Measurements from ENCODE around the gene CRHR1.

- TF ChIP-seq CHD2 (IDR thresholded peaks at IDR 0.05; ENCODE audit: low read length, partially characterized antibody), result no peak
- no peak for TF ChIP-seq CTCF (IDR thresholded peaks at IDR 0.05)
- no peak for TF ChIP-seq RAD21 (IDR thresholded peaks at IDR 0.05; ENCODE audit: low read length)
- no peak for TF ChIP-seq NRF1 (IDR thresholded peaks at IDR 0.05; ENCODE audit: low read depth, low read length)
- no peak for TF ChIP-seq RFX5 (IDR thresholded peaks at IDR 0.05; ENCODE audit: low read length)
- TF ChIP-seq EZH2phosphoT487 (IDR thresholded peaks at IDR 0.05; ENCODE audit: borderline replicate concordance, low read depth), result no peak
- no peak for TF ChIP-seq TEAD4 (IDR thresholded peaks at IDR 0.05; ENCODE audit: borderline replicate concordance, insufficient read depth)
- no peak for TF ChIP-seq POLR2AphosphoS5 (IDR thresholded peaks at IDR 0.05; ENCODE audit: low read depth, low read length)
- TF ChIP-seq ZBTB33 (IDR thresholded peaks at IDR 0.05; ENCODE audit: borderline replicate concordance, low read depth), result no peak
- TF ChIP-seq RCOR1 (IDR thresholded peaks at IDR 0.05; ENCODE audit: low read length), result no peak
- no peak for TF ChIP-seq USF2 (IDR thresholded peaks at IDR 0.05; ENCODE audit: borderline replicate concordance, low read depth, low read length)
- TF ChIP-seq MAX (IDR thresholded peaks at IDR 0.05; ENCODE audit: low read depth), result no peak
Observed at GRCh38 chr17:45844695-45845375, 60.7 kb downstream of the CRHR1 start, which contains the start of gene SPPL2C.

Data from SK-N-SH (cell line).